GM19324 (cell line): Measurements from ENCODE around the gene MDFI.
"Not testable (repeated sequence)": the region's sequence is repeated elsewhere in the genome, so short reads cannot be mapped to it uniquely, and the experiment has no call there.

Source experiments
- ATAC-seq: cut with Tn5 transposase; IDR thresholded peaks from one replicate; pipeline ENCODE4 v1.9.1; 2021; ENCODE audit warnings: mild to moderate bottlenecking, moderate library complexity; ENCODE audit not compliant: unreplicated experiment, low FRiP score

The MDFI gene

GRCh38 chr6:41602422-41602743, 35.9 kb upstream of the MDFI start:
- ATAC-seq = no peak

DNA sequence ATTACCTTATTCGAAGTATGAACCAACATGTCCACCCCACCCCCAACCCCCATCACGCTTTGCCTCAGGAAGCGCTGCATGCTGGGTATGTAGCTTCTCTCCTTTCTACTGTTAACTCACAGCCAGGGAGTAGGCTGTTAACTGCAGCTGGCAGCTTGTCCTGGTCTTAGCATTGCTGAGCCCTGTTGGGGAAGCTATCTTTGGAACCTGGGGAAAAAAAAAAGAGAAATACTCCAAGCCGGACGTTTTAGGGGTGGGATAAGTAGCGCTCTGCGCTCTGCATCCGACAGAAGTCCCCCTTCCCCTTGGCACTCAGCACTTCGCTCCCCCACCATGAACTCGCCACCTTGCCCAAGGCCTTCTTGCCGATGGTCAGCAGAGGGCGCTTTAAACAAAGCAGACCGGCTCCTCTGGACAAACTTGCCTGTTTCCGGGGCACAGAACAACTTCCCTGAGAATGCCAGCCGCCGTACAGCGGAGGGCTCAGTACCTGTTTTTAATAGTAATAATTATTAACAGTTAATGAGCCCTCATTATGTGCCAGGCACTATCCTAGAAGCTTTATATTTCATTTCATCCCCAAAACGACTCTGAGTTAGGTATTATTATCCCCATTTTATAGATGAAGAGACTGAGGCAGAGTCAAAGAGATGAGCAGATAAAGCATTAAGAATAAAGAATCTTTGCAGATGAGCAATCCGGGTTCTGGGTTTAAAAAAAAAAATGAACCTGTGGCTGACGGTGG, 35.2 kb upstream of the MDFI start:
- no peak for ATAC-seq

DNA sequence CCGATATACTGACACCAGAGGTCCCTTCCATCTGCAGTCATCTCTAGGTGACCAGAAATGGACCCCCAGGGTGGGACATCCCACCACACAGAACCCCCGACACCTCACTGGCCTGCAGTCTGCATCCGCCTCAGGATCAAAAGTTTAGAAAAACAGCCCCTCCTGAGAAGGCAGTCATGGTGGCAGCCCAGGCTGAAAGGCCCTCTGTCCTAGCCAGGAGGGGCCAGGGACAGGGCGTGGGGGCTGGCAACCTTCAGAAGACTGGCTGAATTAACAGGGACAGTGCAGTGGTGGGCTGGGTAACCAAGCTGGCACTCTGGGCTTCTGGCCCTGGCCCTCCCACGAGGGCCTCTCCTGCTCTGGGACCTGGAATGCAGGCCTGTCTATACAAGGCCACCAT, 34.3 kb upstream of the MDFI start:
- ATAC-seq = no peak

GRCh38 chr6:41605649-41606048, 32.6 kb upstream of the MDFI start:
- no peak for ATAC-seq

GRCh38 chr6:41607036-41607435, 31.2 kb upstream of the MDFI start:
- no peak for ATAC-seq

GRCh38 chr6:41607736-41608135, 30.5 kb upstream of the MDFI start:
- no peak for ATAC-seq

DNA sequence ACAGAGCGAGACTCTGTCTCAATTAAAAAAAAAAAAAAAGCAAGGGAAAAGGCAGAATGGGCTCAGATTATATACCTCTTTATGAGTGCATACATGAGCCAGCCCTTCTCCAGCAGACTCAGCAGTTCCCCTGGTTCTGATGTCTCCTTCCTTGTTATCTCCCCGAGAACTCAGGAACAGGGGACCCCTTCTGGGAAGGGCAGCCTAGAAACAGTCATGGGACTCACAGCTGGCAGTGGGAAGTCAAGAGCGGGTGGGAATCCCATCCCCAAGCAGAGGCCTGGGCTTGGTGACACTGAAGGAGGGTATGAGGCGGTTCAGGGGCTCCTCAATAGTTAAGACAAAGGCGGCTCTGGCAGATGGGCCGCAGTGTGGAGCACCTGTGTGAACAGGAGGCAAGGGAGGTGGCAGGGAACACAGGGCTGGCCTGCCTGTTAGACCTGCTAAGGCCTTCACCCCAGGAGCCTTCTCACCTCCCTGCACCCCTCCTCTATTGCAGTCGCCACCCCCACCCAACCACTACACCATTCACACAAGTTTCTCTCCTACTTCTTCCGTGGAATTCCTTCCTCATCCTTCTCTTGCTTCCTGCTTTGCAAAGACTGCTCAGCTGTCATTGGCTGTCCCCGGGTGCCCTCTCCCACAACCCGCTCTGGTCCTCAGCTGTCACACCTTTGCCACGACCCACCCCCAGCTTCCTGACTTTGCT, 29.7 kb upstream of the MDFI start:
- ATAC-seq = no peak

DNA sequence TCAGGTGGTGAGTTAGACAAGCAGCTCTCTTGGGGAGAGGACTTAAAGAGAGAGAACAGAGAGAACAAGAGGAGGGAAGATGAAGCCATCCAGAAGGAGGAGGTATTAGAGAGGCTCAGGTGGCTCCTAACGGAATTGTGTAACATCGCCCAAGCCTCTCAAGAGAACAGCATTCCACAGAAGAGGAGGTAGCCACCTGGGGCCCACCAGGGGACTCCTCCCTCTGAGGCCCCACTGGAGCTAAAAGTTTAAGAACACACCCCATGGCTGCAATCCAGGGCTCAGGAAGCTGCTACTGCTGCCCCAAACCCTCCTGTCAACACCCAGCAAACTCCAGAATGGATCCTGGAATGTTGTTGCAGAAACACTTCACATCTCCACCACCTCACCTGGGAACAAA, 23.6 kb upstream of the MDFI start:
- no peak for ATAC-seq

DNA sequence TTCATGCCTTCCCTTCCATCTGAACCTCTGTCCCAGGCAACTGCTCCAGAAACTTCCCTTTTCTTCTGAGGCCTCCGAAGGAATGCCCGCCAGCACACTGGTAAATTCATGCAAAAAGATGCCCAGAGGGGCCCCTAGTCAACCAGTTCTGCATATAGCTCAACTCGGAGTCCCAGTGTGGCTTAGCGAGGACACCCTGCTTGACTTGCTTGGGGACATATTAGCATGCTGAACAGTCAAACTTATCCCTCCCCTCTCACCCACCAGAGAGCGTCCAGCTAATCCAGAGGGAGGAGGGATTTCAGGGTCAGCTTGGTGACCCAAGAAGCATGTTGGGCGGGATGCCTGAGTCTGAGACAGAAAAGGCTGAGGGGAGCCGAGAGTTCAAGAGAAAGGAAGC, 23.0 kb upstream of the MDFI start:
- ATAC-seq = no peak

- no peak for ATAC-seq
These were observed 19.7 kb upstream of the MDFI start for GRCh38 chr6:41618598-41618997.

DNA sequence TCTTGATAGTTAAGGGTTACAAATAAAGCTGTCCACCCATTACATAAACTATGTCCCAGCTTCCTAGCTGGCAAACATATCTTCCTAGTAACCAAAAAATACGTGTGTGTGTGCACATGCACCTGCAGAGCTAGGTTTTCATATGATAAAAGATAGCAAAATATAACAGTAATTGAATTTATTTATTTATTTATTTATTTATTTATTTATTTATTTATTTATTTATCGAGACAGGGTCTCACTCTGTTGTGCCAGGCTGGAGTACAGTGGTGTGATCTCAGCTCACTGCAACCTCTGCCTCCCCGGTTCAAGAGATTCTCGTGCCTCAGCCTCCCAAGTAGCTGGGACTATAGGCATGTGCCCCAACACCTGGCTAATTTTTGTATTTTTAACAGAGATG, 19.1 kb upstream of the MDFI start:
- not testable (repeated sequence) for ATAC-seq

DNA sequence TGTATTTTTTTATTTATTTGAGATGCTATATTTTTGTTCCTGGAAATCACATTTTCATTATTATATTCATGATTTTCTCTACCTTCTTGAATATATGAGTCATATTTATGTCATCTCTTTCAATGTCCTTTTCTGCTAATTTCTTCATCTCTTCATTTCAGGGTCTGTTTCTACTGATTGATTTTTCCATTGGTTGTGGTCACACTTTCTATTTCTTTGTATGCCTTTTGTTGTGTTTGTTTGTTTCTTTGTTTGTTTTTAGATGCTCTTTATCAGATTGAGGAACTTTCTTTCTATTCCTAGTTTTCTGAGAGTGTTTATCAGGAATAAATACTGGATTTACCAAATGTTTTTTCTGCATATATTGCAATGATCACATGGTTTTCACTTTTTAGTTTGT, 16.9 kb upstream of the MDFI start:
- ATAC-seq = no peak

GRCh38 chr6:41621802-41622201, 16.5 kb upstream of the MDFI start:
- ATAC-seq = no peak

DNA sequence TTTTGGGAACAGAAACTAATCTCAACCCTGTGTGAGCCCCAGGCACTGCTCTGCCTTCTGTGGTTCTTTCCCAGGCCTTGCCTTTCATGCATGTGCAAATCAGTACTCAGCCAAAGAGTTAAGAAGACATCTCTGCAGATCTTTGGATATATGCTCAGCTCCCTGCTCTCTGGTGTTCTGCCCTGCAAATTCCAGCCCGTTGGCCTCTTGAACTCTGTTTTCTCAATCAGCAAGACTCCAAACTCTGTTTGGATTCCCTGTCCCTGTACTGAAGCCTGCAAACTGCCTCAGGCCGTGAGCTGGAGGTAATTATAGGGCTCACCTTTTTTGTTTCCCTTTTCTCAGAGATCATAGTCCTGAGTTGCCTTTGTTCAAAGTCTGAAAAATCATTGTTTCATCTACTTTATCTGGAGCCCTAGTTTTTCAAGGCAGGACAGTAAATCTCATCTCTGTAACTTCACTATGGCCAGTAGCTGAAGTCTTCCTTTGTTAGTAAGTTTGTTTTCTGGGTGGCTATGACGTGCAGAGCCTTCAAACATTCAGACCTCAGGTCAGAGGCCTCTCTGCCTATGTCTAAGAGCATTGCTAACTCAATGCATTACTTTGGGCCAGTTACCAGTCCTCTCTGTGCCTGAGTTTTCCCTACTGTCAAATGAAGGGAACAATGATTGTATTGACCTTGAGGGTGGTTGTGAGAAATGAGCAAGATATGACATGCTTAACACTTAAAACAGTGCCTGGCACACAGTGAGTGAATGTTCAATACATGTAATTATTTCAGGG, 15.9 kb upstream of the MDFI start:
- ATAC-seq = no peak

DNA sequence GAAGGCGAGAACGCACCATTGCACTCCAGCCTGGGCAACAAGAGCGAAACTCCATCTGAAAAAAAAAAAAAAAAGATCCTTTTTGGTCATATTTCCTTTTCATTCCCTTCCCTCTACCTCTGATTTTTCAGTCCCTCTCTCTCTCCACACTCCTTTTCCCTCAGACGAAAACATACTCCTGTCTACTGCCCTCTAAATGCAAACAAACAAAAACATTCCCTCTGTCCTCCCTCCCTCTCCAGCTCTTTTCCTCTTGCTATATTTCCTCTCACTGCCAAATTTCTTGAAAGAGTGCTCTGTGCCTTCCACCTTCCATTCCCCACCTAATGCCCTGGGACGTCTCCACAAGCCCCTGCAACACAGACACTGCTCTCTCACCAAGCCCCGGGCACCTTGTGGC, 14.9 kb upstream of the MDFI start:
- ATAC-seq = no peak

DNA sequence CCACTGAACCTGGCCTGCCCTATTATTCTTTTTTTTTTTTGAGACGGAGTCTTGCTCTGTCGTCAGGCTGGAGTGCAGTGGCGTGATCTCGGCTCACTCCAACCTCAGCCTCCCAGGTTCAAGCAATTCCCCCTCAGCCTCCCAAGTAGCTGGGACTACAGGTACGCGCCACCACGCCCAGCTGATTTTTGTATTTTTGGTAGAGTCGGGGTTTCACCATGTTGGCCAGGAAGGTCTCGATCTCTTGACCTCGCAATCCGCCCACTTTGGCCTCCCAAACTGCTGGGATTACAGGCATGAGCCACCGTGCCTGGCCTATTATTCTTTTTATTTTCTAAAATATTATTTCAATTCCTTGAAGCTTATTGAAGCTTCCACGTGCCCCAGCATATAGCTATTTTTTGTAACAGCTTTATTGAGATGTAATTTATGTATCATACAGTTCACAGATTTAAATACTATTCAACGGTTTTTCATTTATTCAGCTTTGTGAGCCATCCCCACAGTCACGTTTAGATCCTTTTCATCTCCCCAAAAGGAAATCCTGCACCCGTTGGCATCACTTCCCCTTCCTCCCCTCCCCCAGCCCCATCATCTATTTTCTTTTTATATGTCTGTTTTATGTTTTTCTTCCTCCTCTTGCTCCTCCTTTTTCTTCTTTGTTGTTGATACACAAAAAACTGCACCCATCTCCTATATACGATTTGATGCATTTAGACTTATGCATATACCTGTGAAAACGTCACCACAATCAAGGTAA, 13.5 kb upstream of the MDFI start:
- no peak for ATAC-seq

DNA sequence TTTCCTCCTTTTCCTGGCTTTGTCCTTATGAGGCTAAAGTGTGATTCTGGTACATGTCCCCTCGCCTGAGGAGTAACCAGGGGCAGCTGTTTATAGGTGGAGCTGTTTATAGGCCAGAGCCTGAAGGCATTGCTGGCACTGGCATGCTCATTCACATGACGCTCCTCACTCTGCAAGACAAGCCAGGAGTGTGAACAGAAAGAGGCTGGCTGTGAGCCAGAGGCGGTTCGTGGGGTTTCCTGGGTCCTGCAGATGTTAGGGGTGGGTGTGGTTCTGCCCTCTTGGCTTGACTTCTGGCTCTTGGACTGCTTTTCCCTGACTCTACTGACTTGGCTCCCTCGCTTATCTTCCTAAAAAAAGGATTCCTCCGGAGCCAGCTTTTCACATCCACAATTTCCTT, 12.8 kb upstream of the MDFI start:
- ATAC-seq = no peak

- no peak for ATAC-seq
These were observed 12.2 kb upstream of the MDFI start for GRCh38 chr6:41626022-41626421.

GRCh38 chr6:41626917-41627316, 11.4 kb upstream of the MDFI start:
- no peak for ATAC-seq

DNA sequence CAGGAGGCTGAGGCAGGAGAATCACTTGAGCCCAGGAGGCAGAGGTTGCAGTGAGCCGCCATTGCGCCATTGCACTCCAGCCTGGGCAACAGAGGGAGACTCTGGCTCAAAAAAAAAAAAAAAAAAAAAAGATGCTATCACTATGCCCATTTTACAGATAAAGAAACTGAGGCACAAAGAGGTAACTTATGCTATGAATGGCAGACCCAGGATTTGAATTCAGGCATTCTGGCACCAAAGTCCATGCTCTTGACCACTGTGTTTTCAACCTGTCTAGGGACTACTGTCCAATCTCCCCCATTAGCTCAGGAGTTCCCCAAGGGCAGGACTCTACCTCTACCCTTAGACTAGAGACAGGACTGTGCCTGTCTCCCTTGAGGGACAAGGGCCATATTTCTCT, 9.1 kb upstream of the MDFI start:
- no peak for ATAC-seq

- ATAC-seq = no peak
These were observed 8.2 kb upstream of the MDFI start for GRCh38 chr6:41630069-41630468.
